ELF-1 (cell line): ENCODE measurements around the gene CD320.

Experiments used
- DNase-seq: peaks from one replicate; pipeline ENCODE4 v3.0.0-alpha.2; 2016; ENCODE audit warnings: low read depth, low spot score

The CD320 gene

DNA sequence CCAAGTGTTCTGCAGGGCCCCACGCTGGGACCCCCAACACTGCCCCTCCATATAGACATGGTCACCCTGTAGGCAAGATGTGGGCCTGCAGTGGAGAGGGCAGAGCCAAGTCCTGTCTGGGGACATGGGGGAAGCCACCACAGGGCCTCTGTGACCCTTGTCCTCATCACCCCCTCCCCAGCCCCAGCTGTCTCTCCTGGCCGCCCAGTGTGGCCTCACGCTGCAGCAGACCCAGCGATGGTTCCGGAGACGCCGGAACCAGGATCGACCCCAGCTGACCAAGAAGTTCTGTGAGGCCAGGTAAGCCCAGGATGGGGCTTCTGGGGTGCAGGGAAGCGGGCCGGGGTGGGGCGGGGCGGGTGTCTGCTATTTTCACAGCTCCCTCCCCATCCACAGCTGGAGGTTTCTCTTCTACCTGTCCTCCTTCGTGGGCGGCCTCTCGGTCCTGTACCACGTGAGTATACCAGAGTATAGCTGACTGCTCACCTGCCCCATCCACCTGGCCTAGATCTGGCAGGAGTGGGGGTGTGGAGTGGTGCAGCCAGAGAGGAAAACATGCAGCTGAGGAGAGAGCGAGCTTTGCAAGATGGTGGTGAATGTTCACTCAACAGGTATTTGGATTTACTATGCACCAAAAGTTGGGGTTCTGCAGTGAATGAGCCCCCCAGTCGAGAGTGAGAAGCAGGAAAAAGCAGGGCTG is 52.6 kb downstream of the CD320 start:
- no peak for DNase-seq

DNA sequence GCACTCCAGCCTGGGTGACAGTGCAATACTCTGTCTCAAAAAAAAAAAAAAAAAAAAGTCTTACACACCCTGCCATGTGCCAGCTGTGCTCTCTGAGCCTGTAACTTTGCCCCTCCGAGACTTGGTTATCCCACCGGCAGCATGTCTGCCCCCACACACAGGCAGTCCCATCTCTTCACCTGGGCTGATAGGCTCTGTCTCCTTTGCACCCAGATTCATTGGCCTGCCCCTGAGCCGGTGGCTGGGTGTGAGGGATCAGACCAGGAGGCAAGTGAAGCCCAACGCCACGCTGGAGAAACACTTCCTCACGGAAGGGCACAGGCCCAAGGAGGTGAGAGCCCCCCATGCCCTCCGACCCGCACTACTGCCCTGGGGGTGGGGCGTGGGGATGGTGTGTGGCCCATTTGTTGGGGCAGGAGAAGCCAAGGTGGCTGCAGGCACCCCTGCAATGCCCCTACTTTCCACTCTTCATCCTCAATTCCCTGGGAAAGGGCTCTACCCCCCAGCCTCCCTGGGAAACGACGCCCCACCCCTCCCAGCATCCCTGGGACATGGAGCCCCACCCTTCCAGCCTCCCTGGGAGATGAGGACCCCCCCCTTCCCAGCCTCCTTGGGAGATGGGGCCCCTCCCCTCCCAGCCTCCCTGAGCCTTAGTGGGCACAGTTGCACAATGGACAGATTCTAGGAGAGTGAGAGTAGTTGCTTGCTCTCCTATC is 53.7 kb downstream of the CD320 start:
- DNase-seq = no peak

DNA sequence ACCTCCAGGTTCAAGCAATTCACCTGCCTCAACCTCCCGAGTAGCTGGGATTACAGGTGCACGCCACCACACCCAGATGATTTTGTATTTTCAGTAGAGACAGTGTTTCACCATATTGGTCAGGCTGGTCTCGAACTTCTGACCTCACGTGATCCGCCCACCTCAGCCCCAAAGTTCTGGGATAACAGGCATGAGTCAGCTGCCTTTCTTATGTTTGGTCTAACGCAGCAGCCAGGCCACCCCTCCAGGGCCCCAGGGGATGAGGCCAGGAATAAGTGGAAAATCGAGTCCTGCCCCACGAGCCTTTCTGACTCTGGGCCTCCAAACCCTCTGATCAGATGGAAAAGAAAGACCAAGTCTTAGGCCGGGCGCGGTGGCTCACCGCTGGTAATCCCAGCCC is 54.5 kb downstream of the CD320 start:
- peak; percentile 75 for DNase-seq

DNA sequence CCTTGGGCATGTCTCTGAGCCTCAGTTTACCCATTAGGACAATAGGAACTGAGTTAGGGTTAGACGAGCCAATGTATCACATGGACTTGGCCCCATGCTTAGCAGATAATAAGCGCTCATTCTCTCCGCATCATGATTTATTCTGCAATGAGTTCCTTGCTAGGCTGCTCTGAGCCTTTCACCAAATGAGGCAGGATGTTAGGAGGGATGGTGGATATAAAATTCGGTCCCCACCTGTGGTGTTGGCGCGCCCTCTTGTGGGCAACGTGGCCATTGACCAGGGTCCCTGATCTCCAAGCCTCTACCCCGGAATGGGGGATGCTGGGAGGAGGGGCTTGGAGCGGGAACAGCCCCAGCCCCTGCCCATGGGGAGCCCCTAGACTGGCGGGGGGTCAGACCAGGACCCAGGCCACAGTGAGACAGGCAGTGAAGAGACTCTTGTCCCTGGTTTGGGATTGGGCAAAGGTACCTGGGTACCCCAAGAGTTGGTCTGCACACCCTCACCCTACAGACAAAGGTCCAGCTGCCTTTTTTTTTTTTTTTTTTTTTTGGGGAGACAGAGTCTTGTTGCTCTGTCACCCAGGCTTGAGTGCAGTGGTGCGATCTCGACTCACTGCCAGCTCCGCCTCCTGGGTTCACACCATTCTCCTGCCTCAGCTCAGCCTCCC is 55.1 kb downstream of the CD320 start:
- peak; percentile 92 for DNase-seq
